Activated T-cell treated with anti-CD3 and anti-CD28 coated beads for 1 hour (primary cell): ENCODE data around the gene ILKAP.

Experiments used
- DNase-seq: peaks from one replicate; pipeline ENCODE4 v3.0.0-alpha.2; 2020; ENCODE audit warnings: low read depth

The ILKAP gene

GRCh38 chr2:238123991-238124470 lies 79.5 kb downstream of the ILKAP start:
- no peak for DNase-seq

- DNase-seq = no peak
Measured at GRCh38 chr2:238123218-238123971, 80.1 kb downstream of the ILKAP start.

GRCh38 chr2:238122287-238123217 lies 80.9 kb downstream of the ILKAP start:
- no peak for DNase-seq

- DNase-seq = no peak
Measured at GRCh38 chr2:238121511-238122286, 81.8 kb downstream of the ILKAP start.

- no peak for DNase-seq
Measured at GRCh38 chr2:238120463-238121298, 82.8 kb downstream of the ILKAP start.
